Prostate gland (tissue), 2 donors: ENCODE results near the gene STMP1. TPM values are rescaled to one million over a fixed set of nuclear protein-coding genes. Genes with fewer than 3 reads are reported as not detected.

Source experiments
- DNase-seq: peaks from one replicate; pipeline ENCODE4 v3.0.0-alpha.2; 2019; ENCODE audit warnings: low spot score
- H3K27ac ChIP-seq, 2 donors: fragments of 200-600 bp; sonication (generic); 2 replicates each; pipeline ENCODE4 v1.5.1; 2017 to 2019
- H3K27me3 ChIP-seq: fragments of 200-600 bp; sonication (generic); replicated peaks from 2 replicates; pipeline ENCODE4 v1.5.1; 2019; ENCODE audit not compliant: insufficient read depth
- H3K36me3 ChIP-seq, 2 donors: fragments of 200-600 bp; sonication (generic); 1 replicate in 1 of 2; 2 replicates in 1 of 2; pipeline versions ENCODE4 v1.5.1 to v1.8.1; 2017 to 2019
- H3K4me1 ChIP-seq: fragments of 200-600 bp; sonication (generic); replicated peaks from 2 replicates; pipeline ENCODE4 v1.5.1; 2019
- H3K4me3 ChIP-seq, 2 donors: fragments of 200-600 bp; sonication (generic); 2 replicates each; pipeline ENCODE4 v1.5.1; 2017 to 2019
- H3K9me3 ChIP-seq: fragments of 200-600 bp; sonication (generic); 2 replicates; pipeline ENCODE4 v1.5.1; 2017
- CTCF ChIP-seq, 4 experiments: fragments of 200-600 bp in 2 of 4; fragments of 450-650 bp in 2 of 4; sonication (generic) in 2 of 4; IDR thresholded peaks; 1 replicate in 3 of 4; 2 replicates in 1 of 4; pipeline ENCODE4 v1.5.1; 2016 to 2019; ENCODE audit warnings: antibody characterized with exemption in 4 of 4, mild to moderate bottlenecking in 2 of 4, moderate library complexity in 2 of 4
- POLR2A ChIP-seq: fragments of 450-650 bp; IDR thresholded peaks from one replicate; pipeline ENCODE4 v1.6.1; 2016; ENCODE audit warnings: antibody characterized with exemption, mild to moderate bottlenecking
- POLR2AphosphoS5 ChIP-seq: sonication (generic); formaldehyde crosslinking; IDR thresholded peaks from one replicate; pipeline ENCODE4 v1.6.1; 2017; ENCODE audit warnings: antibody characterized with exemption
- WGBS: methylation state at CpG from one replicate; pipeline ENCODE4 v1.1.5; 2018; 5-methylcytosine and 5-hydroxymethylcytosine counted together
- intact Hi-C: fragments of 100-400 bp; cut with DNase I; formaldehyde crosslinking; loops from one replicate; pipeline ENCODE4 v1.14.2; 2022
- total RNA-seq, 2 donors: library from RNA; depleted of rRNA; stranded (reverse); fragments of >200 nt; gene quantifications; one replicate each; pipeline ENCODE4 v1.1.0, GENCODE V29; 2016

STMP1 gene
- 10 to 100 TPM; 29.9 to 31.9 TPM for total RNA-seq

- Histone ChIP-seq H3K4me3 (peak within 1 kb of the TSS; percentile 68 to 93), H3K9me3 (no peaks in the 10 kb centered on the region), H3K36me3 (no peaks in the 10 kb centered on the region), H3K27ac (peak within 1 kb of the TSS; percentile 76 to 85), H3K27me3 (no peaks in the 10 kb centered on the region), H3K4me1 (no peaks in the 10 kb centered on the region)
- WGBS: under 1% methylated on average over 33 of the region's 60 CpGs
- DNase-seq: peak; percentile 94
- intact Hi-C loops: loop anchor here (5.0 kb wide), 2 partner anchors 315 to 345 kb away; partner anchors contain the start of gene MTPN
- TF ChIP-seq CTCF (IDR thresholded peaks at IDR 0.05): peak in 2 of 4 experiments; percentile 87 to 97
- peak; percentile 93 for TF ChIP-seq POLR2AphosphoS5
- peak; percentile 80 for TF ChIP-seq POLR2A
Observed at GRCh38 chr7:135662373-135663114, at the start of gene STMP1. Gene STMP1, plus strand, starts transcription at chr7:135662514.

GRCh38 chr7:135616136-135616535, 46.2 kb upstream of the STMP1 start:
- H3K27me3 ChIP-seq: no peaks in the 10 kb centered on the region
- no peaks in the 10 kb centered on the region for H3K9me3 ChIP-seq
- DNase-seq: no peak
- intact Hi-C loops: no loop called here
- H3K27ac ChIP-seq: no peak overlapping the region
- TF ChIP-seq POLR2A (no peak), CTCF (IDR thresholded peaks at IDR 0.05) (no peak), POLR2AphosphoS5 (no peak)
- H3K4me3 ChIP-seq: no peak overlapping the region
- 100% methylated on average over 1 of the region's 1 CpG for WGBS
- H3K36me3 ChIP-seq: peaks cover 0 to 9% of the 10 kb centered on the region in 2 donors
- no peaks in the 10 kb centered on the region for H3K4me1 ChIP-seq

- 94% methylated on average over 2 of the region's 2 CpGs for WGBS
- intact Hi-C loops: no loop called here
Observed at GRCh38 chr7:135617781-135618180, 44.5 kb upstream of the STMP1 start.

GRCh38 chr7:135618510-135618909, 43.8 kb upstream of the STMP1 start:
- intact Hi-C loops: no loop called here
- 86% methylated on average over 7 of the region's 7 CpGs for WGBS
- peaks cover 0 to 9% of the 10 kb centered on the region in 2 donors for H3K36me3 ChIP-seq

More at GRCh38 chr7:135617781-135618180, 44.5 kb upstream of the STMP1 start:
- Histone ChIP-seq H3K9me3 (no peaks in the 10 kb centered on the region), H3K4me3 (no peak overlapping the region), H3K27ac (no peak overlapping the region), H3K36me3 (peaks cover 0 to 9% of the 10 kb centered on the region in 2 donors), H3K4me1 (no peaks in the 10 kb centered on the region), H3K27me3 (no peaks in the 10 kb centered on the region)
- DNase-seq: no peak
- TF ChIP-seq POLR2A (no peak), CTCF (IDR thresholded peaks at IDR 0.05) (no peak), POLR2AphosphoS5 (no peak)

More at GRCh38 chr7:135618510-135618909, 43.8 kb upstream of the STMP1 start:
- Histone ChIP-seq H3K4me3 (no peak overlapping the region), H3K27me3 (no peaks in the 10 kb centered on the region), H3K9me3 (no peaks in the 10 kb centered on the region), H3K27ac (no peak overlapping the region), H3K4me1 (no peaks in the 10 kb centered on the region)
- TF ChIP-seq CTCF (IDR thresholded peaks at IDR 0.05) (no peak), POLR2AphosphoS5 (no peak), POLR2A (no peak)
- no peak for DNase-seq
